Stimulated activated CD4-positive, alpha-beta T cell treated with anti-CD3 and anti-CD28 coated beads, Interleukin-15, amount 100 ng/mL, for 48 hours (primary cell): ENCODE results near the gene MECR.
"Not testable (repeated sequence)": the region's sequence is repeated elsewhere in the genome, so short reads cannot be mapped to it uniquely, and the experiment has no call there.

Source experiments
- DNase-seq, 2 donors: peaks; one replicate each; pipeline ENCODE4 v3.0.0-alpha.2; 2020; ENCODE audit warnings: low read depth in 2 of 2

Gene MECR

GRCh38 chr1:29169976-29170375, 60.8 kb downstream of the MECR start:
- no peak for DNase-seq

GRCh38 chr1:29167904-29168303, 62.8 kb downstream of the MECR start:
- DNase-seq: no peak

- DNase-seq: no peak
Observed at GRCh38 chr1:29166291-29166878, 64.3 kb downstream of the MECR start.

GRCh38 chr1:29164588-29164987, 66.1 kb downstream of the MECR start:
- no peak for DNase-seq

GRCh38 chr1:29162476-29163138, 68.1 kb downstream of the MECR start:
- DNase-seq: no peak

- no peak for DNase-seq
Observed at GRCh38 chr1:29162025-29162424, 68.7 kb downstream of the MECR start.

- DNase-seq: no peak
Observed at GRCh38 chr1:29159773-29160172, 71.0 kb downstream of the MECR start.

GRCh38 chr1:29157269-29157601, 73.5 kb downstream of the MECR start:
- no peak for DNase-seq

- no peak for DNase-seq
Observed at GRCh38 chr1:29156543-29157268, 74.0 kb downstream of the MECR start.

- DNase-seq: no peak
Observed at GRCh38 chr1:29152046-29152805, 78.5 kb downstream of the MECR start.

GRCh38 chr1:29150346-29150745, 80.4 kb downstream of the MECR start:
- not testable (repeated sequence) for DNase-seq

GRCh38 chr1:29148656-29149491, 81.9 kb downstream of the MECR start:
- DNase-seq: no peak

GRCh38 chr1:29145739-29146437, 84.8 kb downstream of the MECR start:
- no peak for DNase-seq

- DNase-seq: no peak
Observed at GRCh38 chr1:29144178-29144577, 86.6 kb downstream of the MECR start.

GRCh38 chr1:29142714-29143113, 88.0 kb downstream of the MECR start:
- no peak for DNase-seq
